Liver (tissue), 9 donors: ENCODE data around the gene SOX4. TPM values are rescaled to one million over a fixed set of nuclear protein-coding genes. Genes with fewer than 3 reads are reported as not detected.

ENCODE experiments used
- DNase-seq: peaks from one replicate; pipeline ENCODE4 v3.0.0-alpha.2; 2017; ENCODE audit warnings: low spot score
- H3K27ac ChIP-seq, 2 donors: one replicate each; pipeline ENCODE4 v1.7.0; 2013; ENCODE audit warnings: inconsistent platforms in 2 of 2, low read length in 2 of 2, control low read depth in 1 of 2, low read depth in 1 of 2, mild to moderate bottlenecking in 1 of 2
- H3K27me3 ChIP-seq, 4 donors: one replicate each; pipeline versions ENCODE4 v1.6.1 to v1.7.0; 2013; ENCODE audit warnings: low read length in 3 of 4, inconsistent platforms in 1 of 4, mild to moderate bottlenecking in 1 of 4, moderate library complexity in 1 of 4; ENCODE audit not compliant: control insufficient read depth in 4 of 4, insufficient read depth in 4 of 4
- H3K36me3 ChIP-seq, 4 donors: one replicate each; pipeline versions ENCODE4 v1.6.1 to v1.7.0; 2013; ENCODE audit warnings: low read length in 3 of 4, mild to moderate bottlenecking in 3 of 4, low read depth in 1 of 4, moderate library complexity in 1 of 4; ENCODE audit not compliant: control insufficient read depth in 4 of 4, insufficient read depth in 3 of 4
- H3K4me1 ChIP-seq, 4 donors: one replicate each; pipeline versions ENCODE4 v1.6.1 to v1.7.0; 2013; ENCODE audit warnings: low read length in 3 of 4, mild to moderate bottlenecking in 3 of 4, moderate library complexity in 1 of 4; ENCODE audit not compliant: control insufficient read depth in 4 of 4, insufficient read depth in 4 of 4
- H3K4me3 ChIP-seq, 3 donors: one replicate each; pipeline versions ENCODE4 v1.6.1 to v1.7.0; 2013; ENCODE audit warnings: low read length in 3 of 3, control low read depth in 1 of 3, low read depth in 1 of 3, mild to moderate bottlenecking in 1 of 3
- H3K9ac ChIP-seq, 2 donors: one replicate each; pipeline ENCODE4 v1.7.0; 2013; ENCODE audit warnings: low read length in 2 of 2, mild to moderate bottlenecking in 2 of 2, moderate library complexity in 2 of 2, control low read depth in 1 of 2, low read depth in 1 of 2
- H3K9me3 ChIP-seq, 4 donors: one replicate each; pipeline versions ENCODE4 v1.6.1 to v1.7.0; 2013; ENCODE audit warnings: low read length in 3 of 4; ENCODE audit not compliant: control insufficient read depth in 4 of 4
- EGR1 ChIP-seq, 2 donors: IDR thresholded peaks; 2 replicates each; pipeline ENCODE4 v1.6.1; 2016 to 2018; ENCODE audit warnings: antibody characterized with exemption in 2 of 2, low read depth in 2 of 2
- FOXA1 ChIP-seq: IDR thresholded peaks from 2 replicates; pipeline ENCODE4 v1.6.1; 2016; ENCODE audit warnings: antibody characterized with exemption
- FOXA2 ChIP-seq: IDR thresholded peaks from 2 replicates; pipeline ENCODE4 v1.6.1; 2016; ENCODE audit warnings: antibody characterized with exemption
- GABPA ChIP-seq, 2 donors: IDR thresholded peaks in 1 of 2; conservative IDR thresholded peaks in 1 of 2; 2 replicates each; pipeline ENCODE4 v1.6.1; 2016; ENCODE audit warnings: antibody characterized with exemption in 2 of 2, mild to moderate bottlenecking in 1 of 2, moderate library complexity in 1 of 2
- HNF4A ChIP-seq, 2 donors: conservative IDR thresholded peaks; 2 replicates each; pipeline ENCODE4 v1.6.1; 2016; ENCODE audit warnings: antibody characterized with exemption in 2 of 2, mild to moderate bottlenecking in 2 of 2
- HNF4G ChIP-seq: IDR thresholded peaks from 2 replicates; pipeline ENCODE4 v1.6.1; 2016; ENCODE audit warnings: antibody characterized with exemption
- JUND ChIP-seq, 2 donors: IDR thresholded peaks; 2 replicates each; pipeline ENCODE4 v1.6.1; 2016; ENCODE audit warnings: antibody characterized with exemption in 2 of 2
- NR2F2 ChIP-seq: IDR thresholded peaks from 2 replicates; pipeline ENCODE4 v1.6.1; 2016; ENCODE audit warnings: antibody characterized with exemption
- RAD21 ChIP-seq, 2 donors: IDR thresholded peaks; 2 replicates each; pipeline ENCODE4 v1.6.1; 2016; ENCODE audit warnings: antibody characterized with exemption in 2 of 2, mild to moderate bottlenecking in 2 of 2
- RXRA ChIP-seq, 2 donors: IDR thresholded peaks; 2 replicates each; pipeline ENCODE4 v1.6.1; 2017 to 2018; ENCODE audit warnings: antibody characterized with exemption in 2 of 2, mild to moderate bottlenecking in 1 of 2
- SP1 ChIP-seq: IDR thresholded peaks from 2 replicates; pipeline ENCODE4 v1.6.1; 2018; ENCODE audit warnings: antibody characterized with exemption, mild to moderate bottlenecking
- TAF1 ChIP-seq: conservative IDR thresholded peaks from 2 replicates; pipeline ENCODE4 v1.6.1; 2016; ENCODE audit warnings: antibody characterized with exemption, mild to moderate bottlenecking
- YY1 ChIP-seq: IDR thresholded peaks from 2 replicates; pipeline ENCODE4 v1.6.1; 2016; ENCODE audit warnings: antibody characterized with exemption, mild to moderate bottlenecking
- WGBS: extraction: QIAGEN DNeasy Blood & Tissue Kit; methylation state at CpG from one replicate; pipeline ENCODE4 v1.1.7; 2013; 5-methylcytosine and 5-hydroxymethylcytosine counted together
- polyA plus RNA-seq, 2 donors: library from polyadenylated mRNA; stranded (reverse) in 1 of 2; unstranded in 1 of 2; fragments of 200-250 nt in 1 of 2; fragments of >200 nt in 1 of 2; fragmentation: Nextera tagmentation in 1 of 2; extraction: Ambion mirVana in 1 of 2; gene quantifications; one replicate each; pipeline versions ENCODE4 v1.2.1 to v1.2.3, GENCODE V29; 2013 to 2015
- total RNA-seq, 2 donors: library from RNA; depleted of rRNA; stranded (reverse); fragments of >200 nt; gene quantifications; one replicate each; pipeline ENCODE4 v1.2.3, GENCODE V29; 2014
- TF ChIP-seq, protein P1 (sequence below): fragments of 150-350 bp; IDR thresholded peaks from 2 replicates; pipeline ENCODE4 v1.5.1; 2017; ENCODE audit warnings: improper control_type of control experiment, low read depth, low read length; ENCODE audit not compliant: missing input control
- TF ChIP-seq, protein P2 (sequence below): IDR thresholded peaks from 2 replicates; pipeline ENCODE4 v1.6.1; 2016; ENCODE audit warnings: antibody characterized with exemption, mild to moderate bottlenecking
- TF ChIP-seq, protein P3 (sequence below): IDR thresholded peaks from 2 replicates; pipeline ENCODE4 v1.6.1; 2016; ENCODE audit warnings: antibody characterized with exemption
- TF ChIP-seq, protein P4 (sequence below): IDR thresholded peaks from 2 replicates; pipeline ENCODE4 v1.6.1; 2016; ENCODE audit warnings: antibody characterized with exemption
- TF ChIP-seq, protein P5 (sequence below): IDR thresholded peaks from 2 replicates; pipeline ENCODE4 v1.6.1; 2016; ENCODE audit warnings: antibody characterized with exemption
- donor health status: healthy.
- donor health status: healthy.
- donor health status: healthy.
- donor health status: healthy.
- donor health status: healthy.

The SOX4 gene
- total and polyA plus RNA-seq, 4 donors = 0.59 to 8.1 (median 0.95) TPM

DNA sequence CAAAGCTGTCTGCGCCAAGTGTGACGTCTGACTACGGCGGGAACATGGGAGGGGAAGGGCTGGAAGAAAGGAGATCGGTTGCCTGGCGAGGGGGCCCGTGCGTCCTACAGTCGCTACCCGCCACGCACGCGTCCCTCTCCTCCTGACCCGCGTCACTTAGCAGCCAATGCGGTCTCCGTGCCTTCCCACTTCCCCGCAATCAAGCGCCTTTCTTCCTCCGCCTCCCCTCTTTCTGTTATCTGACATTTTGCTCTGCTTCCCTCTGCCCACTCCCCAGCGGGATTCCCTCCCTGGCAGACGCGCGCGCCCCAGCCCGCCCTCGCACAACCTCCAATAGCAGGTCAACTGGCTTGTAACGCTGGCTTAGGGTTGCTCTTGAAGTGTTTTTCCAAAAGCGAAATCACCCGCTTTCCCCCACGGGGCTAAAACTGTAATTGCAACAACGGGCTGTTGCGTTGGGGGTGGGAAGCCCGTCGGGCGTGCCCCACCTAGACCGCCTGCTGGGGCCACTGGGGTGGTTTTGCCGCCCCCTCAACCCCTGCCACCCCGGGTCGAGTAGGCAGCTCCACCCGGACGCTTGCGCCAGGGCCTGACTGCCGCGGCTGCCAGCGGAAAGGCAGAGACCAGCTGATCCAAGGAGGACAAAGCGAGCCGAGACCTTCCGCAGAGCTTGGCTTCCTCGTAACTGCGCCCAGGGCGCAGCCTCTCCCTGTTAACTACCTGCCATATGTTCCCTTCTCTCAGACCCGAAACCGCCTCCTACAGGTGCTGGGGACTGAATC is 6.2 kb upstream of the SOX4 start (continued):
- TF ChIP-seq, protein P1, sequence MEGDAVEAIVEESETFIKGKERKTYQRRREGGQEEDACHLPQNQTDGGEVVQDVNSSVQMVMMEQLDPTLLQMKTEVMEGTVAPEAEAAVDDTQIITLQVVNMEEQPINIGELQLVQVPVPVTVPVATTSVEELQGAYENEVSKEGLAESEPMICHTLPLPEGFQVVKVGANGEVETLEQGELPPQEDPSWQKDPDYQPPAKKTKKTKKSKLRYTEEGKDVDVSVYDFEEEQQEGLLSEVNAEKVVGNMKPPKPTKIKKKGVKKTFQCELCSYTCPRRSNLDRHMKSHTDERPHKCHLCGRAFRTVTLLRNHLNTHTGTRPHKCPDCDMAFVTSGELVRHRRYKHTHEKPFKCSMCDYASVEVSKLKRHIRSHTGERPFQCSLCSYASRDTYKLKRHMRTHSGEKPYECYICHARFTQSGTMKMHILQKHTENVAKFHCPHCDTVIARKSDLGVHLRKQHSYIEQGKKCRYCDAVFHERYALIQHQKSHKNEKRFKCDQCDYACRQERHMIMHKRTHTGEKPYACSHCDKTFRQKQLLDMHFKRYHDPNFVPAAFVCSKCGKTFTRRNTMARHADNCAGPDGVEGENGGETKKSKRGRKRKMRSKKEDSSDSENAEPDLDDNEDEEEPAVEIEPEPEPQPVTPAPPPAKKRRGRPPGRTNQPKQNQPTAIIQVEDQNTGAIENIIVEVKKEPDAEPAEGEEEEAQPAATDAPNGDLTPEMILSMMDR = no peak
- TF ChIP-seq RXRA (IDR thresholded peaks at IDR 0.05) = no peak

DNA sequence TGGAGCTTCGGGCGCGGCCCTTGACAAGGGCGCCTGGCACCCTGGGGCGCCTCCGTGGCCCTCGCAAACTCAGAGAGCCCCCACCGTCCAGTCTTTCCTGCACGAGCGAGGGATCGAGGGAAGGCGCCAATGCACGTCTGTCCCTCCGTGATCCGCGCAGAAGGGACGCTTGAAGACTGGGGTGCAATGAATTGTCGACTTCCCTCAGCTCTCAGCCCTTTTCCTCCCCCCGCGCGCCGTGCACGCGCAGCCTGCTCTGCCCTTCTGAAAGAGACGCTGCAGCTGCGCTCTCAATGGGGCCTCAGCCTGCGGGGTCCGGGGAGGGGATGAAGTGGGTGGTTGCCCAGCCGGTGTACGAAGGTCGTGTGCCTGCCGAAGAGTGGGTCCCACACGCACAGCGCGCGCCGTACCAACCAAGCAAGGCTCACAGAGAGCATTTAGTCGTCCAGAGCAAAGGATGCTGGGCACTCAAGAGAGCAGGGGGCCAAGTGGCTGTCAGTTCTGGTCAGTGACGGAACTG is 5.5 kb upstream of the SOX4 start:
- Histone ChIP-seq H3K4me1 (peaks cover 3 to 25% (median 15%) of the 10 kb centered on the region in 4 donors), H3K27me3 (no peaks in the 10 kb centered on the region), H3K36me3 (no peaks in the 10 kb centered on the region), H3K4me3 (peak overlapping the region; percentile 57 to 73 (median 70)), H3K27ac (peak overlapping the region; percentile 48 to 54), H3K9me3 (no peaks in the 10 kb centered on the region), H3K9ac (no peak overlapping the region)
- DNase-seq = peak; percentile 52
- WGBS = under 1% methylated on average over 39 of the region's 39 CpGs
- no peak for TF ChIP-seq TAF1
- TF ChIP-seq NR2F2 = no peak
- TF ChIP-seq HNF4G = no peak
- TF ChIP-seq, protein P2, sequence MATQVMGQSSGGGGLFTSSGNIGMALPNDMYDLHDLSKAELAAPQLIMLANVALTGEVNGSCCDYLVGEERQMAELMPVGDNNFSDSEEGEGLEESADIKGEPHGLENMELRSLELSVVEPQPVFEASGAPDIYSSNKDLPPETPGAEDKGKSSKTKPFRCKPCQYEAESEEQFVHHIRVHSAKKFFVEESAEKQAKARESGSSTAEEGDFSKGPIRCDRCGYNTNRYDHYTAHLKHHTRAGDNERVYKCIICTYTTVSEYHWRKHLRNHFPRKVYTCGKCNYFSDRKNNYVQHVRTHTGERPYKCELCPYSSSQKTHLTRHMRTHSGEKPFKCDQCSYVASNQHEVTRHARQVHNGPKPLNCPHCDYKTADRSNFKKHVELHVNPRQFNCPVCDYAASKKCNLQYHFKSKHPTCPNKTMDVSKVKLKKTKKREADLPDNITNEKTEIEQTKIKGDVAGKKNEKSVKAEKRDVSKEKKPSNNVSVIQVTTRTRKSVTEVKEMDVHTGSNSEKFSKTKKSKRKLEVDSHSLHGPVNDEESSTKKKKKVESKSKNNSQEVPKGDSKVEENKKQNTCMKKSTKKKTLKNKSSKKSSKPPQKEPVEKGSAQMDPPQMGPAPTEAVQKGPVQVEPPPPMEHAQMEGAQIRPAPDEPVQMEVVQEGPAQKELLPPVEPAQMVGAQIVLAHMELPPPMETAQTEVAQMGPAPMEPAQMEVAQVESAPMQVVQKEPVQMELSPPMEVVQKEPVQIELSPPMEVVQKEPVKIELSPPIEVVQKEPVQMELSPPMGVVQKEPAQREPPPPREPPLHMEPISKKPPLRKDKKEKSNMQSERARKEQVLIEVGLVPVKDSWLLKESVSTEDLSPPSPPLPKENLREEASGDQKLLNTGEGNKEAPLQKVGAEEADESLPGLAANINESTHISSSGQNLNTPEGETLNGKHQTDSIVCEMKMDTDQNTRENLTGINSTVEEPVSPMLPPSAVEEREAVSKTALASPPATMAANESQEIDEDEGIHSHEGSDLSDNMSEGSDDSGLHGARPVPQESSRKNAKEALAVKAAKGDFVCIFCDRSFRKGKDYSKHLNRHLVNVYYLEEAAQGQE = no peak
- no peak for TF ChIP-seq GABPA (IDR thresholded peaks at IDR 0.05 in 1 of 2, conservative IDR thresholded peaks at IDR 0.05 in 1 of 2)
- TF ChIP-seq, protein P3, sequence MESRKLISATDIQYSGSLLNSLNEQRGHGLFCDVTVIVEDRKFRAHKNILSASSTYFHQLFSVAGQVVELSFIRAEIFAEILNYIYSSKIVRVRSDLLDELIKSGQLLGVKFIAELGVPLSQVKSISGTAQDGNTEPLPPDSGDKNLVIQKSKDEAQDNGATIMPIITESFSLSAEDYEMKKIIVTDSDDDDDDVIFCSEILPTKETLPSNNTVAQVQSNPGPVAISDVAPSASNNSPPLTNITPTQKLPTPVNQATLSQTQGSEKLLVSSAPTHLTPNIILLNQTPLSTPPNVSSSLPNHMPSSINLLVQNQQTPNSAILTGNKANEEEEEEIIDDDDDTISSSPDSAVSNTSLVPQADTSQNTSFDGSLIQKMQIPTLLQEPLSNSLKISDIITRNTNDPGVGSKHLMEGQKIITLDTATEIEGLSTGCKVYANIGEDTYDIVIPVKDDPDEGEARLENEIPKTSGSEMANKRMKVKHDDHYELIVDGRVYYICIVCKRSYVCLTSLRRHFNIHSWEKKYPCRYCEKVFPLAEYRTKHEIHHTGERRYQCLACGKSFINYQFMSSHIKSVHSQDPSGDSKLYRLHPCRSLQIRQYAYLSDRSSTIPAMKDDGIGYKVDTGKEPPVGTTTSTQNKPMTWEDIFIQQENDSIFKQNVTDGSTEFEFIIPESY = no peak
- TF ChIP-seq EGR1 (IDR thresholded peaks at IDR 0.05; ENCODE audit: low read depth in 2 of 2) = no peak
- TF ChIP-seq, protein P4, sequence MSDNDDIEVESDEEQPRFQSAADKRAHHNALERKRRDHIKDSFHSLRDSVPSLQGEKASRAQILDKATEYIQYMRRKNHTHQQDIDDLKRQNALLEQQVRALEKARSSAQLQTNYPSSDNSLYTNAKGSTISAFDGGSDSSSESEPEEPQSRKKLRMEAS = no peak
- TF ChIP-seq RXRA (IDR thresholded peaks at IDR 0.05) = no peak
- no peak for TF ChIP-seq YY1
- TF ChIP-seq, protein P1 = no peak
- no peak for TF ChIP-seq RAD21 (IDR thresholded peaks at IDR 0.05)
- TF ChIP-seq FOXA2 = no peak
- no peak for TF ChIP-seq HNF4A (conservative IDR thresholded peaks at IDR 0.05)
- TF ChIP-seq, protein P5, sequence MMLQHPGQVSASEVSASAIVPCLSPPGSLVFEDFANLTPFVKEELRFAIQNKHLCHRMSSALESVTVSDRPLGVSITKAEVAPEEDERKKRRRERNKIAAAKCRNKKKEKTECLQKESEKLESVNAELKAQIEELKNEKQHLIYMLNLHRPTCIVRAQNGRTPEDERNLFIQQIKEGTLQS = no peak
- no peak for TF ChIP-seq JUND (IDR thresholded peaks at IDR 0.05)
- no peak for TF ChIP-seq FOXA1
- TF ChIP-seq SP1 = no peak
